Sigmoid colon (tissue), 7 donors: ENCODE results near the gene RPH3AL. TPM values are rescaled to one million over a fixed set of nuclear protein-coding genes. Genes with fewer than 3 reads are reported as not detected.
"Not testable (repeated sequence)": the region's sequence is repeated elsewhere in the genome, so short reads cannot be mapped to it uniquely, and the experiment has no call there.

ENCODE experiments used
- DNase-seq: peaks from one replicate; pipeline ENCODE4 v3.0.0-alpha.2; 2019
- H3K27ac ChIP-seq, 4 donors: fragments of 200-600 bp; sonication (generic); one replicate each; pipeline ENCODE4 v1.5.1; 2016 to 2019; ENCODE audit warnings: mild to moderate bottlenecking in 1 of 4
- H3K27me3 ChIP-seq, 3 donors: fragments of 200-600 bp; sonication (generic); one replicate each; pipeline ENCODE4 v1.5.1; 2019; ENCODE audit warnings: mild to moderate bottlenecking in 1 of 3
- H3K36me3 ChIP-seq, 4 donors: fragments of 200-600 bp; sonication (generic); one replicate each; pipeline ENCODE4 v1.5.1; 2016 to 2019
- H3K4me1 ChIP-seq, 4 donors: fragments of 200-600 bp; sonication (generic); one replicate each; pipeline ENCODE4 v1.5.1; 2017 to 2019
- H3K4me3 ChIP-seq, 4 donors: fragments of 200-600 bp; sonication (generic); one replicate each; pipeline ENCODE4 v1.5.1; 2017 to 2019; ENCODE audit warnings: mild to moderate bottlenecking in 2 of 4, moderate library complexity in 1 of 4
- H3K9me3 ChIP-seq, 4 donors: fragments of 200-600 bp in 3 of 4; sonication (generic) in 3 of 4; one replicate each; pipeline versions ENCODE4 v1.5.1 to v1.6.1; 2013 to 2019
- CTCF ChIP-seq, 4 experiments: fragments of 450-650 bp in 3 of 4; fragments of 200-600 bp in 1 of 4; IDR thresholded peaks; one replicate each; pipeline ENCODE4 v1.5.1; 2016 to 2019; ENCODE audit warnings: antibody characterized with exemption in 4 of 4, mild to moderate bottlenecking in 3 of 4, moderate library complexity in 2 of 4
- EP300 ChIP-seq, 4 donors: sonication (generic); formaldehyde crosslinking; IDR thresholded peaks; one replicate each; pipeline ENCODE4 v1.6.1; 2017; ENCODE audit warnings: antibody characterized with exemption in 4 of 4
- POLR2A ChIP-seq, 2 donors: fragments of 450-650 bp; IDR thresholded peaks; one replicate each; pipeline ENCODE4 v1.6.1; 2016; ENCODE audit warnings: antibody characterized with exemption in 2 of 2, mild to moderate bottlenecking in 2 of 2, moderate library complexity in 2 of 2
- POLR2AphosphoS5 ChIP-seq, 4 donors: sonication (generic); formaldehyde crosslinking; IDR thresholded peaks; one replicate each; pipeline ENCODE4 v1.6.1; 2017; ENCODE audit warnings: antibody characterized with exemption in 4 of 4
- WGBS, 2 donors: extraction: QIAGEN DNeasy Blood & Tissue Kit; methylation state at CpG; one replicate each; pipeline ENCODE4 v1.1.7; 2013; 5-methylcytosine and 5-hydroxymethylcytosine counted together
- intact Hi-C: fragments of 100-400 bp; cut with DNase I; formaldehyde crosslinking; loops from one replicate; pipeline ENCODE4 v1.15.1; 2023
- polyA plus RNA-seq, 3 donors: library from polyadenylated mRNA; stranded (reverse); fragments of 200-250 nt; gene quantifications; one replicate each; pipeline ENCODE4 v1.2.3, GENCODE V29; 2013
- total RNA-seq, 4 donors: library from RNA; depleted of rRNA; stranded (reverse); fragments of >200 nt; gene quantifications; one replicate each; pipeline ENCODE4 v1.1.0, GENCODE V29; 2016
- donor health status: healthy with polysubstance abuse.
- donor health status: Bipolar disorder and iron deficiency.
- donor health status: healthy.

Gene RPH3AL
- total and polyA plus RNA-seq, 7 donors: 1.8 to 23.1 (median 12.7) TPM

GRCh38 chr17:216625-217024 lies 136.0 kb downstream of the RPH3AL start:
- Histone ChIP-seq H3K27ac (no peak overlapping the region), H3K36me3 (no peaks in the 10 kb centered on the region), H3K9me3 (no peaks in the 10 kb centered on the region), H3K27me3 (no peaks in the 10 kb centered on the region), H3K4me1 (no peaks in the 10 kb centered on the region), H3K4me3 (no peak overlapping the region)
- intact Hi-C loops: no loop called here
- TF ChIP-seq EP300 (IDR thresholded peaks at IDR 0.05) (no peak), POLR2AphosphoS5 (IDR thresholded peaks at IDR 0.05) (no peak), CTCF (IDR thresholded peaks at IDR 0.05) (no peak), POLR2A (IDR thresholded peaks at IDR 0.05) (no peak)
- DNase-seq: peak; percentile 12
- WGBS, 2 donors: 63 to 66% methylated on average over 2 of the region's 2 CpGs

GRCh38 chr17:215563-216478 lies 136.8 kb downstream of the RPH3AL start:
- H3K36me3 ChIP-seq, intact Hi-C loops, H3K27ac ChIP-seq, H3K27me3 ChIP-seq, H3K9me3 ChIP-seq, H3K4me1 ChIP-seq: not testable (repeated sequence)
- peak; percentile 46 for DNase-seq
- H3K4me3 ChIP-seq: peak overlapping the region in 1 of 4 donors; percentile 33
- 37 to 69% methylated on average over 25 to 26 of the region's 29 CpGs for WGBS, 2 donors

- H3K27ac ChIP-seq: no peak overlapping the region
- 53 to 93% methylated on average over 10 of the region's 10 CpGs for WGBS, 2 donors
- H3K36me3 ChIP-seq: no peaks in the 10 kb centered on the region
- intact Hi-C loops: no loop called here
- H3K27me3 ChIP-seq: no peaks in the 10 kb centered on the region
- no peaks in the 10 kb centered on the region for H3K9me3 ChIP-seq
- H3K4me3 ChIP-seq: peak overlapping the region in 1 of 4 donors; percentile 33
- no peaks in the 10 kb centered on the region for H3K4me1 ChIP-seq
- DNase-seq: peak; percentile 56
- TF ChIP-seq EP300 (IDR thresholded peaks at IDR 0.05) (no peak), CTCF (IDR thresholded peaks at IDR 0.05) (no peak)
Measured at GRCh38 chr17:214881-215331, 137.7 kb downstream of the RPH3AL start.

GRCh38 chr17:213286-214105 lies 139.1 kb downstream of the RPH3AL start:
- 93% methylated on average over 25 of the region's 25 CpGs for WGBS, 2 donors
- Histone ChIP-seq H3K4me3 (no peak overlapping the region), H3K36me3 (no peaks in the 10 kb centered on the region), H3K9me3 (no peaks in the 10 kb centered on the region), H3K27me3 (peaks cover 0 to under 1% (median 0%) of the 10 kb centered on the region in 3 donors), H3K4me1 (no peaks in the 10 kb centered on the region), H3K27ac (no peak overlapping the region)
- TF ChIP-seq POLR2AphosphoS5 (IDR thresholded peaks at IDR 0.05) (no peak), POLR2A (IDR thresholded peaks at IDR 0.05) (no peak), EP300 (IDR thresholded peaks at IDR 0.05) (no peak), CTCF (IDR thresholded peaks at IDR 0.05) (no peak)
- intact Hi-C loops: no loop called here
- peak; percentile 59 for DNase-seq

- intact Hi-C loops: no loop called here
- 89 to 96% methylated on average over 8 of the region's 8 CpGs for WGBS, 2 donors
- no peak overlapping the region for H3K27ac ChIP-seq
- H3K9me3 ChIP-seq: no peaks in the 10 kb centered on the region
- peaks cover 0 to 15% (median 0%) of the 10 kb centered on the region in 3 donors for H3K27me3 ChIP-seq
- peak; percentile 54 for DNase-seq
- TF ChIP-seq CTCF (IDR thresholded peaks at IDR 0.05) (no peak), EP300 (IDR thresholded peaks at IDR 0.05) (no peak), POLR2AphosphoS5 (IDR thresholded peaks at IDR 0.05) (no peak), POLR2A (IDR thresholded peaks at IDR 0.05) (no peak)
- no peak overlapping the region for H3K4me3 ChIP-seq
- no peaks in the 10 kb centered on the region for H3K36me3 ChIP-seq
- H3K4me1 ChIP-seq: no peaks in the 10 kb centered on the region
Measured at GRCh38 chr17:210402-210801, 142.2 kb downstream of the RPH3AL start.
